Measurements from ENCODE around the gene HDAC1. TPM values are rescaled to one million over a fixed set of nuclear protein-coding genes. Genes with fewer than 3 reads are reported as not detected.
"Not testable (repeated sequence)": the region's sequence is repeated elsewhere in the genome, so short reads cannot be mapped to it uniquely, and the experiment has no call there.

HDAC1 gene
- total RNA-seq, 1 donor from 2014 or later, result 108 TPM

- no peak for DNase-seq (ENCODE audit: low read depth, low spot score)
These were observed 18.3 kb upstream of the HDAC1 start for GRCh38 chr1:32273391-32274208.

- DNase-seq (ENCODE audit: low read depth, low spot score), result no peak
These were observed 17.1 kb upstream of the HDAC1 start for GRCh38 chr1:32274646-32275340.

GRCh38 chr1:32275424-32275823 lies 16.5 kb upstream of the HDAC1 start:
- no peak for DNase-seq (ENCODE audit: low read depth, low spot score)

- no peak for DNase-seq (ENCODE audit: low read depth, low spot score)
These were observed 15.7 kb upstream of the HDAC1 start for GRCh38 chr1:32276032-32276782.

GRCh38 chr1:32284777-32285176 lies 7.1 kb upstream of the HDAC1 start:
- not testable (repeated sequence) for DNase-seq (ENCODE audit: low read depth, low spot score)

GRCh38 chr1:32285658-32286057 lies 6.2 kb upstream of the HDAC1 start:
- DNase-seq (ENCODE audit: low read depth, low spot score), result no peak

- no peak for DNase-seq (ENCODE audit: low read depth, low spot score)
These were observed 5.1 kb upstream of the HDAC1 start for GRCh38 chr1:32286763-32287162.

GRCh38 chr1:32289256-32289655 lies 2.6 kb upstream of the HDAC1 start:
- DNase-seq (ENCODE audit: low read depth, low spot score), result no peak

- no peak for DNase-seq (ENCODE audit: low read depth, low spot score)
These were observed 657 bp upstream of the HDAC1 start for GRCh38 chr1:32291145-32291707.

- DNase-seq (ENCODE audit: low read depth, low spot score), result not testable (repeated sequence)
These were observed 6.3 kb downstream of the HDAC1 start for GRCh38 chr1:32298211-32298610.

- no peak for DNase-seq (ENCODE audit: low read depth, low spot score)
These were observed 7.4 kb downstream of the HDAC1 start for GRCh38 chr1:32299327-32299726.

- DNase-seq (ENCODE audit: low read depth, low spot score), result no peak
These were observed 11.5 kb downstream of the HDAC1 start for GRCh38 chr1:32303358-32303757.

GRCh38 chr1:32303997-32304622 lies 12.2 kb downstream of the HDAC1 start:
- no peak for DNase-seq (ENCODE audit: low read depth, low spot score)

GRCh38 chr1:32305310-32305709 lies 13.4 kb downstream of the HDAC1 start:
- DNase-seq (ENCODE audit: low read depth, low spot score), result no peak

- DNase-seq (ENCODE audit: low read depth, low spot score), result no peak
These were observed 15.4 kb downstream of the HDAC1 start for GRCh38 chr1:32307324-32307723.

- no peak for DNase-seq (ENCODE audit: low read depth, low spot score)
These were observed 18.1 kb downstream of the HDAC1 start for GRCh38 chr1:32309960-32310359.

GRCh38 chr1:32311709-32312393 lies 20.0 kb downstream of the HDAC1 start:
- DNase-seq (ENCODE audit: low read depth, low spot score), result no peak

- DNase-seq (ENCODE audit: low read depth, low spot score), result no peak
These were observed 25.0 kb downstream of the HDAC1 start for GRCh38 chr1:32316903-32317277.

- DNase-seq (ENCODE audit: low read depth, low spot score), result no peak
These were observed 26.4 kb downstream of the HDAC1 start for GRCh38 chr1:32318127-32318869.

GRCh38 chr1:32321712-32322291 lies 29.9 kb downstream of the HDAC1 start:
- no peak for DNase-seq (ENCODE audit: low read depth, low spot score)

Measured in pulmonary artery endothelial cell (primary cell).